ENCODE measurements around the gene SEPTIN10.

DNA sequence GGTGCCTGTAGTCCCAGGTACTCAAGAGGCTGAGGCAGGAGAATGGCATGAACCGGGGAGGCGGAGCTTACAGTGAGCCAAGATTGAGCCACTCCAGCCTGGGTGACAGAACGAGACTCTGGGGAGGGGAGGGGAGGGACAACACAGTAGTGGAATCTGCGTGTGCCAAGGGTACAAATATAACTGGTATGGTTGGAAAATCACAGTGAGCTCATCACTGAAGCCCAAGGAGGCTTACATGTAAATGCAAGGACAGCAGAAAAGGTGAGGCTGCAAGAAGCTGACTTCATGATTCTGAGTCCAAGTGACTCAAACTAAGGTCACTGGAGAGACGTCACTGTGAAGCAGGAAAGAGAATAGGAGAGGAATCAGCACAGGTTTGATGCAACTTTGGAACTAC, 9.2 kb downstream of the SEPTIN10 start:
- TF ChIP-seq CTCF (IDR thresholded peaks at IDR 0.05) (no peak), POLR2A (IDR thresholded peaks at IDR 0.05) (no peak), POLR2AphosphoS5 (IDR thresholded peaks at IDR 0.05) (no peak)
